HT1080 (cell line): ENCODE results near the gene ZDHHC4. TPM values are rescaled to one million over a fixed set of nuclear protein-coding genes. Genes with fewer than 3 reads are reported as not detected.
"Not testable (repeated sequence)": the region's sequence is repeated elsewhere in the genome, so short reads cannot be mapped to it uniquely, and the experiment has no call there.

Source experiments
- DNase-seq: peaks from one replicate; pipeline ENCODE4 v3.0.0-alpha.2; 2015; ENCODE audit warnings: low read depth
- total RNA-seq: library from RNA; depleted of rRNA; stranded (reverse); fragments of >200 nt; shearing (Covaris generic); gene quantifications from 2 replicates; pipeline ENCODE4 v1.2.3, GENCODE V29; 2014

The ZDHHC4 gene
- total RNA-seq, 1 experiment from 2014 or later, result 55.9 TPM

GRCh38 chr7:6559896-6560295 lies 17.4 kb upstream of the ZDHHC4 start:
- no peak for DNase-seq

- no peak for DNase-seq
These were observed 15.1 kb upstream of the ZDHHC4 start for GRCh38 chr7:6562106-6562505.

GRCh38 chr7:6563936-6564770 lies 13.1 kb upstream of the ZDHHC4 start:
- DNase-seq, result no peak

- DNase-seq, result no peak
These were observed 11.6 kb upstream of the ZDHHC4 start for GRCh38 chr7:6565655-6566054.

GRCh38 chr7:6567886-6568285 lies 9.4 kb upstream of the ZDHHC4 start:
- DNase-seq, result no peak

GRCh38 chr7:6571160-6571779 lies 6.0 kb upstream of the ZDHHC4 start:
- no peak for DNase-seq

GRCh38 chr7:6575281-6576023 lies 1.8 kb upstream of the ZDHHC4 start:
- DNase-seq, result no peak

GRCh38 chr7:6576024-6576866 lies 1.0 kb upstream of the ZDHHC4 start:
- DNase-seq, result no peak

- DNase-seq, result not testable (repeated sequence)
These were observed 336 bp upstream of the ZDHHC4 start for GRCh38 chr7:6576867-6577368.

GRCh38 chr7:6578114-6579084 lies 1.1 kb downstream of the ZDHHC4 start:
- no peak for DNase-seq

GRCh38 chr7:6579446-6579845 lies 2.2 kb downstream of the ZDHHC4 start:
- DNase-seq, result no peak

- not testable (repeated sequence) for DNase-seq
These were observed 8.6 kb downstream of the ZDHHC4 start for GRCh38 chr7:6585746-6586432.

GRCh38 chr7:6588566-6588965 lies 11.3 kb downstream of the ZDHHC4 start:
- DNase-seq, result no peak

GRCh38 chr7:6589151-6589828 lies 12.0 kb downstream of the ZDHHC4 start:
- no peak for DNase-seq

- peak; percentile 49 for DNase-seq
These were observed 12.8 kb downstream of the ZDHHC4 start, which contains the start of gene INTS15 for GRCh38 chr7:6589829-6590644. TSS of gene INTS15 (plus strand) at chr7:6590021. CDS start at chr7:6590284, 263 bp downstream.

GRCh38 chr7:6590645-6591110 lies 13.4 kb downstream of the ZDHHC4 start:
- peak; percentile 19 for DNase-seq

GRCh38 chr7:6600093-6600492 lies 22.8 kb downstream of the ZDHHC4 start:
- DNase-seq, result no peak
